ENCODE measurements around the gene SMIM30.
A peak's percentile ranks its signal among the peaks of the same experiment; 100 is the strongest.

Gene SMIM30

DNA sequence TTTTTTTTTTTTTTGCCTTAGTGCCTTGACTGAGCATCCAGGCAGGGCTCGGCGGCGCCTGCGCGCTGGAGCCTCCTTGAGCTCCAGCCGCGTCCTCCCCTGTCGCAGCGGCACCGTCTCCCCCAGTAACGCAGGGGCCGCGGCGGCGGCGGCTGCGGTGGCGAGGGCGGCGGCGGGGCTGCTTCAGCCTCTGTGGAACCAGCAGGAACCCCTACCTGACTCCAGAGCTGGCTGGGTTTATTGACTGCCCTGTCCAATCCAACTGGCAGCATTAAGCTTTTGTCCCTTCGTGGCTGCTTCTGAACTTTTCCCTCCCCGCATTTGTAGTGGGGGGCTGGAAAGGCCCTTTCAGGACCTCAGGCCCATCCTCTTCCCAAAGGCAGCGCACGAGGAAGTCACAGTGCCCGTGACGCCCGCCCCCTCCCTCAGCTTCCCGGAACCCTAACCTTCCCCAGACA lies 31.9 kb downstream of the SMIM30 start, which contains the start of gene GPR85:
TSS of gene GPR85 (minus strand) at position 397 of the 458 bp plus-strand sequence. CDS start 2,106 bp downstream, outside the sequence.
- Histone ChIP-seq H3K27me3 (ENCODE audit: control insufficient read depth, insufficient read depth, low read length) (no peaks in the 10 kb centered on the region), H3K36me3 (ENCODE audit: control insufficient read depth, insufficient read depth, low read length) (no peaks in the 10 kb centered on the region), H3K9me3 (ENCODE audit: control insufficient read depth, low read length) (no peaks in the 10 kb centered on the region), H3K4me2 (ENCODE audit: low read length) (peak within 1 kb of the TSS; percentile 74), H3K79me2 (no peaks in the 10 kb centered on the region), H2AFZ (peak within 1 kb of the TSS; percentile 95), H3K9ac (peak within 1 kb of the TSS; percentile 47), H3K4me3 (ENCODE audit: low read depth, low read length) (peak within 1 kb of the TSS; percentile 43), H3K4me1 (peaks cover 18% of the 10 kb centered on the region), H3K27ac (peak within 1 kb of the TSS; percentile 74)
- TF ChIP-seq, protein P1, sequence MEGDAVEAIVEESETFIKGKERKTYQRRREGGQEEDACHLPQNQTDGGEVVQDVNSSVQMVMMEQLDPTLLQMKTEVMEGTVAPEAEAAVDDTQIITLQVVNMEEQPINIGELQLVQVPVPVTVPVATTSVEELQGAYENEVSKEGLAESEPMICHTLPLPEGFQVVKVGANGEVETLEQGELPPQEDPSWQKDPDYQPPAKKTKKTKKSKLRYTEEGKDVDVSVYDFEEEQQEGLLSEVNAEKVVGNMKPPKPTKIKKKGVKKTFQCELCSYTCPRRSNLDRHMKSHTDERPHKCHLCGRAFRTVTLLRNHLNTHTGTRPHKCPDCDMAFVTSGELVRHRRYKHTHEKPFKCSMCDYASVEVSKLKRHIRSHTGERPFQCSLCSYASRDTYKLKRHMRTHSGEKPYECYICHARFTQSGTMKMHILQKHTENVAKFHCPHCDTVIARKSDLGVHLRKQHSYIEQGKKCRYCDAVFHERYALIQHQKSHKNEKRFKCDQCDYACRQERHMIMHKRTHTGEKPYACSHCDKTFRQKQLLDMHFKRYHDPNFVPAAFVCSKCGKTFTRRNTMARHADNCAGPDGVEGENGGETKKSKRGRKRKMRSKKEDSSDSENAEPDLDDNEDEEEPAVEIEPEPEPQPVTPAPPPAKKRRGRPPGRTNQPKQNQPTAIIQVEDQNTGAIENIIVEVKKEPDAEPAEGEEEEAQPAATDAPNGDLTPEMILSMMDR (IDR thresholded peaks at IDR 0.05): no peak

DNA sequence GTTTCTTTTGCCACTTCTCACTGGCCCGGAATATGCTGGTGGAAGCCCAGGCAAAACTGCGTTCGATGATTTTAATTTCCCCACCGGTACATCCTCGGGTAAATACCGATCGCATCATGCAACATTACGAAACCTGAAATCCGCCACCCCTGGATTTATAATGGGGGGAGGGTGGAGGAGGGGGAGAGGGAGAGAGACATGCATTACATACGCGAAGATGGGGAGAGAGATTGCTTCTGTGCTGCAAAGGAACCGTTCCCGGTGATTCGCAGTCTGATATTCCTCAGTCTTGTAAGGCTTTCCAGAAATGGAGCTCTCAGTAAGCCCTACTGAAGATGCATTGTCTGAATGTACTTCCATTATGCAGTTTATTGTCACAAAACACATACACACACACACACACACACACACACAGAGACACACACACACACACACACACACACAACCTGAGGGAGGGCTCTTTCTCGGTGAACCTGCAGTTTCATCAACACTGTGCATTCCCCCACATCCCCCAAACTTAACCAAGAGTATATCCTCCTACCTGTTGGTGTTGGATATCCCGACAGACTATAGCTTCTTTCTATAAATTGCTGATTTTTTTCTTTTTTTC lies 32.5 kb downstream of the SMIM30 start:
- H3K27ac ChIP-seq: no peak overlapping the region
- no peak overlapping the region for H3K9ac ChIP-seq
- no peak overlapping the region for H3K4me3 ChIP-seq (ENCODE audit: low read depth, low read length)

DNA sequence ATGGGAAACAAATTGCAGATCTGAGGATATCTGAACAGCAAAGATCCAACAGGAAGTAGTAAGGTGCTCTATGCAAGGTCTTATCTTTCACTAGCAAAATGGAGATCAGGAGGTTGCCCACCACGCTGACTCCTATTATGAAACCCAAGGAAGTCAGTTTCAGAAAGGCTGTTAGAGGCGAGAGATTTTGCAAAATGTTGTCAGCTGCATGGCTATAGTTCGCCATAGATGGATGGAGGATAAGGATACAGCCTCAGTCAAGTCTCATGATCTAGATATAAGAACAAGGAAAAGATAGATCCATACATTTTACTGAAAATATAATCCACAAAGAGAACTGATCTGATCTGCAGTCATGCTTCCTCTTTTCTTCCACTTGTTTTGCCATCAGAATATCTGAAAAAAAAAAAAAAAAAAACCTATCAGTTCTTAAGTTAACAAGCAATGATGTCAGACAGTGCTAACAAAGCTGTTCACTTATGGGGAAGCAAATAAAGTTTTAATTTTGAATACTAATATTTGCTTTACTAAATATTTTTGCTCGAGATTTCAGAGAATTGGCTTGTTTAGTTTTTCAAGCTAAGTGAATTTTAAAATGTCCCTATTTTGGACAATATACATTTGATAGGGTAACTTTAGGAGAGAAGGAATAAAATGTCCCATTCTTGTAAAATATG lies 33.7 kb downstream of the SMIM30 start:
- TF ChIP-seq, protein P1 (IDR thresholded peaks at IDR 0.05): no peak

More for the DNA sequence above, 32.5 kb downstream of the SMIM30 start:
- H3K36me3 ChIP-seq (ENCODE audit: control insufficient read depth, insufficient read depth, low read length): no peaks in the 10 kb centered on the region
- H2AFZ ChIP-seq: peak overlapping the region; percentile 26
- H3K4me1 ChIP-seq: peaks cover 18% of the 10 kb centered on the region
- no peak overlapping the region for H3K4me2 ChIP-seq (ENCODE audit: low read length)
- no peaks in the 10 kb centered on the region for H3K27me3 ChIP-seq (ENCODE audit: control insufficient read depth, insufficient read depth, low read length)
- TF ChIP-seq, protein P1 (IDR thresholded peaks at IDR 0.05): no peak
- H3K9me3 ChIP-seq (ENCODE audit: control insufficient read depth, low read length): no peaks in the 10 kb centered on the region
- no peaks in the 10 kb centered on the region for H3K79me2 ChIP-seq

DNA sequence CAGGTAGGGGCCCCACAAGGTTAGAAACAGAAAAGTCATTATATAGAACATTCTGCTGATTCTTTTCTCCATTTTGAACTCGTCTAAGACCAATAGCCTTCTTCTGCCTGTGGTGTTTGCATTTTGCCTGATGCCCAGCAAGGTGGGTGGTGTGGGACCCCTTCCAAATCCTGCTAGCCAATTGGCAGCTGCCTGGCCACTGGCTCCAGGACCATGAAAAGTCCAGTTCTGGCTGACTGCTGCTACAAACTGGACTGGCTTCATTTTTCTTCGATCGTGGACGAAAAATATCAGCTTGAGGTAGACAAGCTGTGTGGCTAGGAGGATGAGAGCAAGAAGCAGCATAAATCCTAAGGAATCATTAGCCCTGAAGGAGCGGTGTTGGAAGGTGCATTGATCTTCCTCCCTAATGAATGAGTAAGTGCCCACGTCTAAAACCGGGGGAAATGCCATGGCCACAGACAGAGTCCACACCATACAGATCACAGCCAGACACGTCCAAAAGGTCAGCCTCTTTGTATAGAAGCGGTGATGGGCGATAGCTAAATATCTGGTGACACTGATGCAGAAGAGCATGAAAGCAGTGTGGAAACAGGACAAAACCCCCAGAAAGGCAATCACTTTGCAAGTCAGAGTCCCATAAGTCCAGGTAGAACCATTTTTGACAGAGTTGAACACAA lies 34.4 kb downstream of the SMIM30 start:
- TF ChIP-seq, protein P1 (IDR thresholded peaks at IDR 0.05): no peak
- Histone ChIP-seq H3K4me1 (peaks cover 18% of the 10 kb centered on the region), H3K9me3 (ENCODE audit: control insufficient read depth, low read length) (no peaks in the 10 kb centered on the region), H3K27ac (peak overlapping the region; percentile 36), H2AFZ (peak overlapping the region; percentile 75), H3K4me3 (ENCODE audit: low read depth, low read length) (no peak overlapping the region), H3K4me2 (ENCODE audit: low read length) (no peak overlapping the region), H3K27me3 (ENCODE audit: control insufficient read depth, insufficient read depth, low read length) (no peaks in the 10 kb centered on the region), H3K79me2 (no peaks in the 10 kb centered on the region), H3K9ac (no peak overlapping the region), H3K36me3 (ENCODE audit: control insufficient read depth, insufficient read depth, low read length) (no peaks in the 10 kb centered on the region)

More for the DNA sequence above, 33.7 kb downstream of the SMIM30 start:
- Histone ChIP-seq H3K27me3 (ENCODE audit: control insufficient read depth, insufficient read depth, low read length) (no peaks in the 10 kb centered on the region), H3K9me3 (ENCODE audit: control insufficient read depth, low read length) (no peaks in the 10 kb centered on the region), H3K36me3 (ENCODE audit: control insufficient read depth, insufficient read depth, low read length) (no peaks in the 10 kb centered on the region), H3K27ac (peak overlapping the region; percentile 36), H3K4me3 (ENCODE audit: low read depth, low read length) (no peak overlapping the region), H3K4me1 (peaks cover 18% of the 10 kb centered on the region), H2AFZ (peak overlapping the region; percentile 75), H3K9ac (no peak overlapping the region), H3K4me2 (ENCODE audit: low read length) (no peak overlapping the region), H3K79me2 (no peaks in the 10 kb centered on the region)
